DOHH2 (cell line): ENCODE results near the gene GATA5.

Source experiments
- CTCF ChIP-seq: fragments of 200-600 bp; sonication (generic); IDR thresholded peaks from one replicate; pipeline ENCODE4 v1.5.1; 2014; ENCODE audit warnings: antibody characterized with exemption, mild to moderate bottlenecking, low read depth, low read length; ENCODE audit not compliant: poor library complexity, severe bottlenecking
- EZH2phosphoT487 ChIP-seq: fragments of 200-600 bp; sonication (generic); IDR thresholded peaks from 2 replicates; pipeline ENCODE4 v1.6.1; 2017; ENCODE audit warnings: borderline replicate concordance, mild to moderate bottlenecking, antibody characterized with exemption, low read length, moderate library complexity, mixed read lengths

GRCh38 chr20:62525014-62525413 lies 49.2 kb upstream of the GATA5 start:
- TF ChIP-seq CTCF (no peak), EZH2phosphoT487 (no peak)
